ENCODE measurements around the gene PGA5.
"Not testable (repeated sequence)": the region's sequence is repeated elsewhere in the genome, so short reads cannot be mapped to it uniquely, and the experiment has no call there.

- not testable (repeated sequence) for TF ChIP-seq CTCF (IDR thresholded peaks at IDR 0.05; ENCODE audit: insufficient read depth, low read length, poor library complexity, severe bottlenecking); EZH2phosphoT487 (conservative IDR thresholded peaks at IDR 0.05; ENCODE audit: low read length)
Measured at GRCh38 chr11:61249201-61249600, 8.2 kb downstream of the PGA5 start.

Data from SU-DHL-6 (cell line).